Muscle layer of duodenum (tissue), 2 donors: ENCODE results near the gene ZNF12.
"Not testable (repeated sequence)": the region's sequence is repeated elsewhere in the genome, so short reads cannot be mapped to it uniquely, and the experiment has no call there.

ENCODE experiments used
- H3K27ac ChIP-seq: one replicate; pipeline ENCODE4 v1.7.0; 2013; ENCODE audit warnings: mild to moderate bottlenecking, low read length
- H3K27me3 ChIP-seq: one replicate; pipeline ENCODE4 v1.7.0; 2013; ENCODE audit warnings: low read depth, mild to moderate bottlenecking, control low read depth, low read length
- H3K36me3 ChIP-seq, 2 donors: one replicate each; pipeline ENCODE4 v1.7.0; 2013; ENCODE audit warnings: low read length in 2 of 2, control low read depth in 1 of 2, mild to moderate bottlenecking in 1 of 2; ENCODE audit not compliant: insufficient read depth in 2 of 2, control insufficient read depth in 1 of 2
- H3K4me1 ChIP-seq, 2 donors: one replicate each; pipeline ENCODE4 v1.7.0; 2013; ENCODE audit warnings: low read length in 2 of 2, mild to moderate bottlenecking in 2 of 2, control low read depth in 1 of 2, moderate library complexity in 1 of 2; ENCODE audit not compliant: insufficient read depth in 2 of 2, control insufficient read depth in 1 of 2
- H3K4me3 ChIP-seq, 2 donors: one replicate each; pipeline ENCODE4 v1.7.0; 2013; ENCODE audit warnings: low read length in 2 of 2, low read depth in 1 of 2, mild to moderate bottlenecking in 1 of 2
- H3K9me3 ChIP-seq, 2 donors: one replicate each; pipeline ENCODE4 v1.7.0; 2013; ENCODE audit warnings: low read length in 2 of 2, control low read depth in 1 of 2, mild to moderate bottlenecking in 1 of 2; ENCODE audit not compliant: control insufficient read depth in 1 of 2
- donor health status: healthy.

ZNF12 gene

DNA sequence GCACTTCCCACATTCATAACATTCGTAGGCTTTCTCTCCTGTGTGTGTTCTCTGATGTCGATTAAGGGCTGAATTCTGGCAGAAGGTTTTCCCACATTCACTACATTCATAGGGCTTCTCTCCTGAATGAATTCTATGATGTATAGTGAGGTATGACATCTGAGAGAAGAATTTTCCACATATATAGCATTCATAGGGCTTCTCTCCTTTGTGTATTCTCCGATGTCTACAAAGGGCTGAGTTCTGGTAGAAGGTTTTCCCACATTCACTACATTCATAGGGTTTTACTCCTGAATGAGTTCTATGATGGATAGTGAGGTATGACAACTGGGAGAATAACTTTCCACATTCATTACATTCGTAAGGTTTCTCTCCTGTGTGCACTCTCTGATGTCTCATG is 15.6 kb downstream of the ZNF12 start:
- Histone ChIP-seq H3K4me3 (peak overlapping the region; percentile 24 to 52), H3K27me3 (no peaks in the 10 kb centered on the region), H3K36me3 (peaks cover 73 to 100% of the 10 kb centered on the region in 2 donors), H3K4me1 (no peaks in the 10 kb centered on the region), H3K27ac (no peak overlapping the region), H3K9me3 (peaks cover 83 to 98% of the 10 kb centered on the region in 2 donors)

DNA sequence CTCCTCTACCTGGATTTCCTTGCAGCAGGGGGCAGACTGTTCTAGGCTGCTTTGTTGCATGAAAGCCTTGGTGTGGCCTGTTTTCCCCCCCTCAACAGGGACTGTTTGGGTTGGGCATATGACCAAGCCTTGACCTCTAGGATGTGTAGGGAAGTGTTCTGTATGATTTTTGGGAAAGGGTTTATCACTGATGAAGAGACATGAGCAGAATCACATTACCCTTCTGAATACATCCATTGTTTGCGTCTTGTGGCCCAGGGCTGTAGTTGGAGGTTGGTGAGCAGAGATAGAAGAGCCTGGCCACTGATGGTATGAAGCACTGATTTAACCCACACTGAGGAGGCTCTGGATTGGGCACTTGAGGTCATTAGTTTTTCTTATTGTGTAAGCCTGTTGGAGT is 26.6 kb downstream of the ZNF12 start:
- Histone ChIP-seq H3K27me3 (no peaks in the 10 kb centered on the region), H3K27ac (no peak overlapping the region), H3K4me1 (no peaks in the 10 kb centered on the region), H3K36me3 (peaks cover 0 to 17% of the 10 kb centered on the region in 2 donors), H3K4me3 (peak overlapping the region in 1 of 2 donors; percentile 37), H3K9me3 (peaks cover 40 to 90% of the 10 kb centered on the region in 2 donors)

- H3K27me3 ChIP-seq = no peaks in the 10 kb centered on the region
- H3K9me3 ChIP-seq = peaks cover 32 to 78% of the 10 kb centered on the region in 2 donors
- peak overlapping the region in 1 of 2 donors; percentile 39 for H3K4me3 ChIP-seq
- peaks cover 0 to 14% of the 10 kb centered on the region in 2 donors for H3K36me3 ChIP-seq
- H3K27ac ChIP-seq = no peak overlapping the region
- no peaks in the 10 kb centered on the region for H3K4me1 ChIP-seq
Observed at GRCh38 chr7:6675807-6676405, 30.8 kb downstream of the ZNF12 start.

GRCh38 chr7:6670851-6671250 is 35.9 kb downstream of the ZNF12 start:
- H3K4me3 ChIP-seq, H3K27me3 ChIP-seq, H3K4me1 ChIP-seq, H3K27ac ChIP-seq: not testable (repeated sequence)
- Histone ChIP-seq H3K36me3 (peaks cover 0 to 36% of the 10 kb centered on the region in 2 donors), H3K9me3 (peaks cover 32 to 41% of the 10 kb centered on the region in 2 donors)

DNA sequence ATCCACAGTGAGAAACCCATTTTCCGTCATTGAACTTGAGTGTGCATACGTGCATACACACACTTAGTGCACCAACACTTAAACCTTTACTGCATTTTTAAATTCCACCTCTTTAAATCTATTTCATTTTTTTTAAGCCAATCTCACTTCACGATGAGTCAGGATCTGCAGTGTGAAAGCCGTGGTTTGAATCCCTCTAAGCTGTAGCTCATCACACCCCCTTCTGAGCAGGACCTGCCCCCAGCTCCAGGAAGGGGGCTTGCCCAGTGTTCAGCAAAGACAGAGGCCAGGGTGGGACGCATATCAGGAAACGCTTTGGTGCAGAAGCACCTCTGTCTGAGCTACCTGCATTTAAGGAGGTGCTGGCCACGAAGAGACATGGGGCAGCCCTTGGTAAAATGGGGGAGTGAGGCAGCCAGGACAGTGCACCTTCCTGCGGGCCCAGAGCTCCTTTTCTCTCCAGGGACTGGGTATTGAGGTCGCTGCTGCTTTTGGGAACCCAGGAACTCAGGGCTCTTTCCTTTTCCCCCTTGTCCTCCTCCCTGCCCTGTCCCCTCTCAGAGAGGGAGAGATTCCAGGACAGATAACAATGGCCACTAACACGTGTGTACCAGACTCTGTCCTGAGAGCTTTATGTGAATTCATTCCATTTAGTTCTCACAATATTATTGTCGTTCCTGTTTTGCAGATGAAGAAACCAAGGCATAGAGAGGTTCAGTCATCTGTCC is 48.0 kb downstream of the ZNF12 start:
- no peak overlapping the region for H3K4me3 ChIP-seq
- H3K9me3 ChIP-seq = no peaks in the 10 kb centered on the region
- H3K27me3 ChIP-seq = no peaks in the 10 kb centered on the region
- H3K4me1 ChIP-seq = no peaks in the 10 kb centered on the region
- H3K27ac ChIP-seq = no peak overlapping the region
- H3K36me3 ChIP-seq = peaks cover 0 to 18% of the 10 kb centered on the region in 2 donors

GRCh38 chr7:6656413-6656812 is 50.3 kb downstream of the ZNF12 start:
- Histone ChIP-seq H3K4me1 (no peaks in the 10 kb centered on the region), H3K27ac (no peak overlapping the region), H3K9me3 (peaks cover 0 to 3% of the 10 kb centered on the region in 2 donors), H3K4me3 (no peak overlapping the region), H3K27me3 (no peaks in the 10 kb centered on the region), H3K36me3 (peaks cover 0 to 33% of the 10 kb centered on the region in 2 donors)

DNA sequence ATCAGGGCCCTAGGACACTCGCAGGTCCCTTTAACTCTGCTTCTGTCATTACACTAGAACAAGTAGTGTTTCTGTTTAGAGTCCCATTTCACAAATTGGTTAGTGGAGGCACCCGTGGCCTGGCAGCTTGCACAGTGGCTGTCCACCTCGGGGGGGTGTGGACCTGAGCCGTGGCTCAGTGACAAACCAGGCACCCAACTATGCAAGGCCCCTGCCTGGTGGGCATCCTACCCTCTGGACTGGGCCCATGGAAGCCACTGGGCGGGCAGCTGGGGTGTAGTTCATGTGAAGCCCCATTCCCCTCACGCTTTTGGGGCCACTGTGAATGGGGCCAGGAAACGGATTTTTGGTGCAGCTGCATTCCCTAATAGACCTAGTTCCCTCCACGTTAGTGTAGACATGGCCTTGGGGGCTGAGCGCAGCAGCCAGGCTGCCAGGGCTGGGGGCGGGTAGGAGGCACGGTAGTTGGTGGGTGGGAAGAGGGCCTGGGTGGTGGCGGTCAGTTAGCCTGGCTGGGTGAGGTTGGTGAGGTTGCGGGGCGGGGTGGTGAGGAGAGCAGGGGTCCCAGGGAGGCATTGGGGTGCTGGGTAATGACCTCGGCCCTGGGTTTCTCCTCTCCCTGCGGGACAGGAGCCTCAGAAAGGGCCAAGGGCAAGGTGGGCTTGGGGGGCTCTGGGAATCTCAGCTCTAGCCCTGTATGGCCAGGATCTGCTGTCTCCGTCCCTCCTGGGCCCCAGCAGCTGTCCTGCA is 50.9 kb downstream of the ZNF12 start:
- H3K36me3 ChIP-seq = peaks cover 2 to 39% of the 10 kb centered on the region in 2 donors
- H3K4me1 ChIP-seq = no peaks in the 10 kb centered on the region
- H3K9me3 ChIP-seq = peaks cover 0 to 3% of the 10 kb centered on the region in 2 donors

DNA sequence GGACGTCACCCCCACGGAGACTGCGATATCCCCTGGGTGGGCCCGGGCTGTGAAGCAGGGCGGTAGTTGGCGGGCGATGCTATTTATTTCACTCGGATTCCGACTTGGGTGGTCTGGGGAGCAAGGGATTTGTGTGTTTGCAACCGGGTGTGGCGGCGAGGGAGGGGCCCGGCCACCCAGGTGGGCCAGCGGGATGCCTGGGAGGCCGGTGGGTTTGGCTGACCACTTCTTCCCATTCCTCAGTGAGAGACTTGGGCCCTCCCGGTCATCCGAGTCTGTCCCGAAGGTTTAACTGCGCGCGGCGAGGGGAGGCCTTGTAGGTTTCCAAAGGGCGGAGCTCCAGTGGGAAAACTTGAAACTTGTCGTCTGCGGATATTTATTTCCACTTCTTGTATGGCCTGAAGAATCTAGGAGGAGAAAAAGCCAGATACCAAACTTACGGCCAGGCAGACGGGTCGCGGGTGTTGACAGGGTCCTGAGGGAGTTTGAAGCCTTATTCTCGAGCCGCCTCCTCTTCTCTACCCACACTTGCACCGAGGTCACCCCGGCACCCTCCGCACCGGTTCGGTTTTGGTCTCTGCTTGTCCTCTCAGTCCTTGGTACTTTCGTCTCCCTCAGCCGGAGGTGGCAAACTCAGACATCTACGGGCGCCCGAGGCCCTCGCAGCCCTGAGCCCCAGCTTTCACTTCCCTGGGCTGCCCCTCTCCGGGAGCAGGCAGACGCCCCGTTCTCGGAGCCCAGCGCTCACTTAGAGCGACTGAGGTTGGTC is 51.7 kb downstream of the ZNF12 start:
- Histone ChIP-seq H3K4me3 (no peak overlapping the region), H3K4me1 (no peaks in the 10 kb centered on the region), H3K36me3 (peaks cover 4 to 46% of the 10 kb centered on the region in 2 donors), H3K27ac (no peak overlapping the region), H3K27me3 (no peaks in the 10 kb centered on the region), H3K9me3 (peaks cover 0 to 3% of the 10 kb centered on the region in 2 donors)

More for the DNA sequence above, 50.9 kb downstream of the ZNF12 start:
- H3K4me3 ChIP-seq = no peak overlapping the region
- no peaks in the 10 kb centered on the region for H3K27me3 ChIP-seq
- no peak overlapping the region for H3K27ac ChIP-seq

DNA sequence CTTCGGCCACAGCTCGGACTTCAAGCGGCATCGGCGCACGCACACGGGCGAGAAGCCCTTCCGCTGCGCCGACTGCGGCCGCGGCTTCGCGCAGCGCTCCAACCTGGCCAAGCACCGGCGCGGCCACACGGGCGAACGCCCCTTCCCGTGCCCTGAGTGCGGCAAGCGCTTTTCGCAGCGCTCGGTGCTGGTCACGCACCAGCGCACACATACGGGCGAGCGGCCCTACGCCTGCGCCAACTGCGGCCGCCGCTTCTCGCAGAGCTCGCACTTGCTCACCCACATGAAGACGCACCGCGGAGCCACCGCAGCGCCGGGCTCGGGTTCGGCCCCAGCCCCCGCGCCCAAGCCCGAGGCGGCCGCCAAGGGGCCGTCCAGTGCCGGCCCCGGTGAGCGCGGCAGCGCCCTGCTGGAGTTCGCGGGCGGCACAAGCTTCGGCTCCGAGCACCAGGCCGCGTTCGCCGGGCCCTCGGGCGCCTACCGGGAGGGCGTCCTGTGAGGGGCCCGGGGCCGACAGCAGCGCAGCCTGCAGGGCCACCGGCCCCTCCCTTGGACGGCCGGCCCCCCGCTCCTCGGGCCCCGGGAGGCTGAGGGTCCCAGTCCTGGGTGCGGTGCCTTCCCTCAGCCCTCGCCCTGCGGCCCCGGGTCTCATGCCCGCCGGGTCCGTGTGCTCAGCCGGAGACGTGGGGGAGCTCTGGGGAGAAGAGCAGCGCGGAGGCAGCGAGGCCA is 52.5 kb downstream of the ZNF12 start:
- peaks cover 4 to 53% of the 10 kb centered on the region in 2 donors for H3K36me3 ChIP-seq
- H3K4me3 ChIP-seq = no peak overlapping the region
- H3K27ac ChIP-seq = no peak overlapping the region
- H3K9me3 ChIP-seq = peaks cover 0 to 3% of the 10 kb centered on the region in 2 donors
- no peaks in the 10 kb centered on the region for H3K27me3 ChIP-seq
- H3K4me1 ChIP-seq = no peaks in the 10 kb centered on the region

GRCh38 chr7:6653071-6654003 is 53.4 kb downstream of the ZNF12 start:
- H3K27me3 ChIP-seq = no peaks in the 10 kb centered on the region
- H3K4me1 ChIP-seq = no peaks in the 10 kb centered on the region
- peaks cover 4 to 63% of the 10 kb centered on the region in 2 donors for H3K36me3 ChIP-seq
- no peak overlapping the region for H3K27ac ChIP-seq
- no peak overlapping the region for H3K4me3 ChIP-seq
- H3K9me3 ChIP-seq = peaks cover 0 to 3% of the 10 kb centered on the region in 2 donors
